NCI-H748 (cell line): ENCODE measurements around the gene NEURL2.
A peak's percentile ranks its signal among the peaks of the same experiment; 100 is the strongest.
"Not testable (repeated sequence)": the region's sequence is repeated elsewhere in the genome, so short reads cannot be mapped to it uniquely, and the experiment has no call there.

Experiments used
- DNase-seq: peaks from one replicate; lab custom pipeline; 2025; ENCODE audit not compliant: unreplicated experiment; lab: John Stamatoyannopoulos, UW

The NEURL2 gene

GRCh38 chr20:45890985-45891983 lies at the start of gene NEURL2, which contains the start of gene CTSA:
Gene NEURL2 (minus strand): TSS chr20:45891208. CDS start chr20:45890991, 217 bp downstream.
Gene CTSA (plus strand): TSS chr20:45891335. CDS start chr20:45891569, 234 bp downstream.
- DNase-seq = peak; percentile 81

- no peak for DNase-seq
These were observed 49.5 kb upstream of the NEURL2 start for GRCh38 chr20:45940469-45940868.

GRCh38 chr20:45940053-45940452 lies 49.0 kb upstream of the NEURL2 start:
- no peak for DNase-seq

- no peak for DNase-seq
These were observed 47.9 kb upstream of the NEURL2 start for GRCh38 chr20:45938727-45939438.

GRCh38 chr20:45937765-45938164 lies 46.8 kb upstream of the NEURL2 start:
- no peak for DNase-seq

- DNase-seq = no peak
These were observed 44.5 kb upstream of the NEURL2 start for GRCh38 chr20:45935416-45936046.

- peak; percentile 95 for DNase-seq
These were observed 43.8 kb upstream of the NEURL2 start, which contains the start of gene PCIF1 for GRCh38 chr20:45934586-45935415. Gene PCIF1 (plus strand): TSS chr20:45934683. CDS start chr20:45939000, 4,317 bp downstream.

- DNase-seq = peak; percentile 73
These were observed 43.1 kb upstream of the NEURL2 start for GRCh38 chr20:45934046-45934585.

GRCh38 chr20:45933266-45934045 lies 42.4 kb upstream of the NEURL2 start:
- DNase-seq = peak; percentile 93

GRCh38 chr20:45931680-45932079 lies 40.7 kb upstream of the NEURL2 start:
- not testable (repeated sequence) for DNase-seq

- no peak for DNase-seq
These were observed 36.3 kb upstream of the NEURL2 start for GRCh38 chr20:45927071-45927878.

- DNase-seq = no peak
These were observed 35.7 kb upstream of the NEURL2 start for GRCh38 chr20:45926731-45927070.

- no peak for DNase-seq
These were observed 35.0 kb upstream of the NEURL2 start for GRCh38 chr20:45925821-45926506.

GRCh38 chr20:45924391-45925261 lies 33.6 kb upstream of the NEURL2 start:
- no peak for DNase-seq

- no peak for DNase-seq
These were observed 30.6 kb upstream of the NEURL2 start for GRCh38 chr20:45921337-45922189.
